A549 (cell line): ENCODE measurements around the gene ISOC1. TPM values are rescaled to one million over a fixed set of nuclear protein-coding genes. Genes with fewer than 3 reads are reported as not detected.
A peak's percentile ranks its signal among the peaks of the same experiment; 100 is the strongest.

ENCODE experiments used
- ATAC-seq, 2 experiments: fragments of 200-7000 bp in 1 of 2; fragments of >200 bp in 1 of 2; cut with Nextera tagmentation in 1 of 2; cut with Tn5 transposase in 1 of 2; 3 replicates each; pipeline versions ENCODE4 v1.8.0 to v1.9.1; 2018 to 2020; ENCODE audit warnings: mild to moderate bottlenecking in 1 of 2, moderate library complexity in 1 of 2
- CTCF ChIA-PET: fragments of 300-600 bp; sonication (Branson Sonifier 250); formaldehyde crosslinking; extraction: SDS; loops from one replicate; lab custom pipeline; 2021; ENCODE audit warnings: antibody characterized with exemption, inconsistent platforms; lab: Yijun Ruan, JAX
- POLR2A ChIA-PET: fragments of 350-600 bp; formaldehyde crosslinking; extraction: SDS; loops from one replicate; lab custom pipeline; 2021; ENCODE audit warnings: antibody characterized with exemption, inconsistent platforms; lab: Yijun Ruan, JAX
- DNase-seq, 2 experiments: peaks; one replicate each; pipeline versions ENCODE4 v3.0.0 to v3.0.0-alpha.2; 2011 to 2016; ENCODE audit warnings: low read depth in 1 of 2, low spot score in 1 of 2
- FAIRE-seq: peaks from 2 replicates; lab custom pipeline; 2011; peaks lifted over from hg19 to GRCh38; lab: Jason Lieb, UNC
- H3K27ac ChIP-seq, 2 experiments: fragments of >200 bp; sonication (Bioruptor Twin); formaldehyde crosslinking; 3 replicates each; pipeline ENCODE4 v1.5.1; 2016 to 2017
- H3K4me1 ChIP-seq: fragments of >200 bp; sonication (Bioruptor Twin); formaldehyde crosslinking; 3 replicates; pipeline ENCODE4 v1.6.1; 2016
- H3K4me2 ChIP-seq: fragments of >200 bp; sonication (Bioruptor Twin); formaldehyde crosslinking; 3 replicates; pipeline ENCODE4 v1.6.1; 2016
- H3K4me3 ChIP-seq: fragments of >200 bp; sonication (Bioruptor Twin); formaldehyde crosslinking; 3 replicates; pipeline ENCODE4 v1.5.1; 2016
- H3K9me3 ChIP-seq: fragments of >200 bp; sonication (Bioruptor Twin); formaldehyde crosslinking; 3 replicates; pipeline ENCODE4 v1.6.1; 2016
- ATOH8 ChIP-seq: fragments of 250-450 bp; sonication (Bioruptor Pico); IDR thresholded peaks from 2 replicates; pipeline ENCODE4 v1.5.0; 2020; ENCODE audit warnings: low read depth, mild to moderate bottlenecking, moderate library complexity
- CHD2 ChIP-seq: fragments of 150-350 bp; IDR thresholded peaks from 2 replicates; pipeline ENCODE4 v1.6.1; 2014; ENCODE audit warnings: low read length; ENCODE audit not compliant: partially characterized antibody
- CTCF ChIP-seq: fragments of >200 bp; sonication (Bioruptor Twin); formaldehyde crosslinking; IDR thresholded peaks from 3 replicates; pipeline ENCODE4 v1.5.1; 2016
- EHF ChIP-seq: fragments of 250-450 bp; sonication (Bioruptor Pico); IDR thresholded peaks from 2 replicates; pipeline ENCODE4 v1.5.0; 2020; ENCODE audit warnings: mild to moderate bottlenecking
- EHMT2 ChIP-seq: fragments of 200-600 bp; sonication (generic); IDR thresholded peaks from 2 replicates; pipeline ENCODE4 v1.6.1; 2016; ENCODE audit warnings: antibody characterized with exemption, low read depth, mild to moderate bottlenecking, moderate library complexity
- EP300 ChIP-seq, 2 experiments: fragments of >200 bp; sonication (Bioruptor Twin); formaldehyde crosslinking; IDR thresholded peaks; 2 replicates in 1 of 2; 3 replicates in 1 of 2; pipeline ENCODE4 v1.6.1; 2016 to 2017
- FOSL2 ChIP-seq, 2 experiments: fragments of 450-650 bp in 1 of 2; fragments of >200 bp in 1 of 2; sonication (Bioruptor Twin) in 1 of 2; formaldehyde crosslinking; IDR thresholded peaks; 2 replicates each; pipeline versions ENCODE4 v1.5.0 to v1.6.1; 2016 to 2020; ENCODE audit warnings: mild to moderate bottlenecking in 1 of 2, moderate library complexity in 1 of 2
- HDAC2 ChIP-seq: fragments of 200-600 bp; sonication (generic); IDR thresholded peaks from 2 replicates; pipeline ENCODE4 v1.6.1; 2016
- JUN ChIP-seq, 2 experiments: fragments of >200 bp; sonication (Bioruptor Twin); formaldehyde crosslinking; IDR thresholded peaks; 2 replicates in 1 of 2; 3 replicates in 1 of 2; pipeline ENCODE4 v1.6.1; 2016 to 2017
- MAFK ChIP-seq: fragments of 450-650 bp; IDR thresholded peaks from 2 replicates; pipeline ENCODE4 v1.6.1; 2014; ENCODE audit not compliant: partially characterized antibody
- MYC ChIP-seq: IDR thresholded peaks from 2 replicates; pipeline ENCODE4 v1.6.1; 2012; ENCODE audit warnings: mild to moderate bottlenecking, inconsistent platforms, low read length, improper control_type of control experiment, borderline replicate concordance
- PBX3 ChIP-seq: IDR thresholded peaks from 2 replicates; pipeline ENCODE4 v1.6.1; 2012
- POLR2A ChIP-seq: IDR thresholded peaks from 2 replicates; pipeline ENCODE4 v1.6.1; 2012; ENCODE audit warnings: mild to moderate bottlenecking, low read length
- RAD21 ChIP-seq, 2 experiments: fragments of >200 bp in 1 of 2; sonication (Bioruptor Twin) in 1 of 2; formaldehyde crosslinking in 1 of 2; IDR thresholded peaks in 1 of 2; conservative IDR thresholded peaks in 1 of 2; 2 replicates in 1 of 2; 3 replicates in 1 of 2; pipeline ENCODE4 v1.6.1; 2012 to 2018; ENCODE audit warnings: inconsistent platforms in 1 of 2
- SREBF2 ChIP-seq: fragments of 450-650 bp; IDR thresholded peaks from 2 replicates; pipeline ENCODE4 v1.6.1; 2014; ENCODE audit warnings: mild to moderate bottlenecking, moderate library complexity
- WGBS: methylation state at CpG from one replicate; pipeline ENCODE4 v1.1.6; 2017; ENCODE audit errors: missing lambda C conversion rate; 5-methylcytosine and 5-hydroxymethylcytosine counted together
- polyA minus RNA-seq: library from RNA; depleted of rRNA, polyadenylated mRNA; stranded (reverse); fragments of >200 nt; gene quantifications from 2 replicates; pipeline ENCODE4 v1.2.3, GENCODE V29; 2011; rRNA and poly(A)+ RNA removed
- polyA plus RNA-seq, 4 experiments: library from polyadenylated mRNA; depleted of rRNA in 3 of 4; stranded (reverse); fragments of >200 nt; fragmentation: RNase III in 1 of 4; extraction: RNeasy Plus Mini Kit Qiagen cat#74134 plus additional on column Dnase treatment in 1 of 4; gene quantifications; 2 replicates in 3 of 4; 3 replicates in 1 of 4; pipeline ENCODE4 v1.2.3, GENCODE V29; 2011 to 2017
- TF ChIP-seq, protein P1 (sequence below): IDR thresholded peaks from 2 replicates; pipeline ENCODE4 v1.6.1; 2012; ENCODE audit warnings: low read depth, borderline replicate concordance
- TF ChIP-seq, protein P2 (sequence below): fragments of >200 bp; sonication (Bioruptor Twin); formaldehyde crosslinking; IDR thresholded peaks from 3 replicates; pipeline ENCODE4 v1.6.1; 2016
- TF ChIP-seq, protein P3 (sequence below): IDR thresholded peaks from 2 replicates; pipeline ENCODE4 v1.6.1; 2012
- TF ChIP-seq, protein P4 (sequence below): fragments of 200-600 bp; sonication (generic); IDR thresholded peaks from 2 replicates; pipeline ENCODE4 v1.6.1; 2016; ENCODE audit warnings: antibody characterized with exemption, mild to moderate bottlenecking, moderate library complexity

Gene ISOC1
- polyA plus RNA-seq (2011; rRNA removed) (25.6 and 31.6 TPM in 2 replicates), polyA plus RNA-seq (2017; fragmentation: RNase III; extraction: RNeasy Plus Mini Kit Qiagen cat#74134 plus additional on column Dnase treatment) (15.5 to 17.8 TPM (median 17.3 TPM) in 3 replicates), polyA minus RNA-seq (11.8 and 12.4 TPM in 2 replicates)
- polyA plus RNA-seq (2012; cell fraction: cytosol; rRNA removed): 14.1 and 17.3 TPM in 2 replicates
- polyA plus RNA-seq (2012; cell fraction: nucleus; rRNA removed): 6.8 and 10.3 TPM in 2 replicates

DNA sequence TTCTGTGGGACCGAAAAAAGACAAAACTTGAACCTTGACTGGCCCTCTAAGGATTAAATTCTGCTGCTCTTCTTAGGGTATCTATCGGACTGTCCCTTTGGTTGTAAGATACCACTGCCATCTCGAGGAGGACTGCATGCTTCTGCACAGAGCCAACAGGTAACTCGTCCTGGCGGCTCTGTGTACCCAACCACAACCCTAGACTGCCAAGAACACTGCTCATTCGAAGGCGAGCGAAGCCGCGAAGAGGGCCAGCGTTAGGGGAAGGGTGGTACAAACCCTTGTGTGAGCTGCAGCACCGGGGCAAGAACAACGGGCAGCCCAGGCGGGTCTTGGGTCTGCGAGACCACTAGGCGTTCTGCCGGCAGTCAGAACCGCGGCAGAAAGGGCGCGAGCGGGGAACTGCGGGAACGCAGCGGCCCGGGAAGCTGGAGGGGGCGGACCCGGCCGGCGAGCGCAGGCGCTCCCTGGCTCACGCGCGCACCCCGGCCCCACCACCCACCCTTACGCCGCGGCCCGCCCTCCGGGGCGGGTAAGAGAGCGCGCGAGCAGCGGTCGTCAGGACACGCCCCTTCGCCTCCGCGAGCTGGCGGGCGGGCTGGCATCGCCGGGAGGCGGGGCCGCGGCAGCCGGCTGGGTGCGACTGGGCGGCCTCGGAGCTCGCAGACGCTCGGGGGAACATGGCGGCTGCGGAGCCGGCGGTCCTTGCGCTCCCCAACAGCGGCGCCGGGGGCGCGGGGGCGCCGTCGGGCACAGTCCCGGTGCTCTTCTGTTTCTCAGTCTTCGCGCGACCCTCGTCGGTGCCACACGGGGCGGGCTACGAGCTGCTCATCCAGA is at the start of gene ISOC1:
Gene ISOC1, plus strand, starts transcription at position 663 of the 837 bp plus-strand sequence. Its CDS starts 18 bp downstream, at position 681.
- Histone ChIP-seq H3K4me2 (peak within 1 kb of the TSS; percentile 94), H3K9me3 (no peaks in the 10 kb centered on the region), H3K4me1 (peaks cover 5% of the 10 kb centered on the region; the same call in 2 of the 3 replicates), H3K4me3 (peak within 1 kb of the TSS; percentile 83), H3K27ac (peak within 1 kb of the TSS; percentile 84 to 92)
- POLR2A ChIA-PET: interaction anchor here (0.6 to 1.1 kb wide), 3 partner anchors 9 to 189 kb away, joined by 3 read pairs; no protein-coding TSS in a partner anchor
- CTCF ChIA-PET: interaction anchor here (0.7 to 3.5 kb wide), 6 partner anchors 13 to 1563 kb away, joined by 3 to 9 read pairs (median 4); no protein-coding TSS in a partner anchor
- WGBS: 6% methylated on average over 20 of the region's 87 CpGs
- no peak for FAIRE-seq
- TF ChIP-seq FOSL2 (IDR thresholded peaks at IDR 0.05) (no peak), FOSL2 (CRISPR knock-in tag; IDR thresholded peaks at IDR 0.05) (no peak), RAD21 (conservative IDR thresholded peaks at IDR 0.05 in 1 of 2, IDR thresholded peaks at IDR 0.05 in 1 of 2) (peak in 1 of 2 experiments; percentile 15; a peak in 1 of 5 replicates), MYC (no peak), POLR2A (peak; percentile 76), JUN (IDR thresholded peaks at IDR 0.05) (peak; percentile 64 to 74; a peak in 3 of 5 replicates)
- TF ChIP-seq, protein P1, sequence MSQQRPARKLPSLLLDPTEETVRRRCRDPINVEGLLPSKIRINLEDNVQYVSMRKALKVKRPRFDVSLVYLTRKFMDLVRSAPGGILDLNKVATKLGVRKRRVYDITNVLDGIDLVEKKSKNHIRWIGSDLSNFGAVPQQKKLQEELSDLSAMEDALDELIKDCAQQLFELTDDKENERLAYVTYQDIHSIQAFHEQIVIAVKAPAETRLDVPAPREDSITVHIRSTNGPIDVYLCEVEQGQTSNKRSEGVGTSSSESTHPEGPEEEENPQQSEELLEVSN: peak; percentile 92
- TF ChIP-seq, protein P2, sequence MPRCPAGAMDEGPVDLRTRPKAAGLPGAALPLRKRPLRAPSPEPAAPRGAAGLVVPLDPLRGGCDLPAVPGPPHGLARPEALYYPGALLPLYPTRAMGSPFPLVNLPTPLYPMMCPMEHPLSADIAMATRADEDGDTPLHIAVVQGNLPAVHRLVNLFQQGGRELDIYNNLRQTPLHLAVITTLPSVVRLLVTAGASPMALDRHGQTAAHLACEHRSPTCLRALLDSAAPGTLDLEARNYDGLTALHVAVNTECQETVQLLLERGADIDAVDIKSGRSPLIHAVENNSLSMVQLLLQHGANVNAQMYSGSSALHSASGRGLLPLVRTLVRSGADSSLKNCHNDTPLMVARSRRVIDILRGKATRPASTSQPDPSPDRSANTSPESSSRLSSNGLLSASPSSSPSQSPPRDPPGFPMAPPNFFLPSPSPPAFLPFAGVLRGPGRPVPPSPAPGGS: peak; percentile 46; the same call in 1 of the 3 replicates
- TF ChIP-seq, protein P3, sequence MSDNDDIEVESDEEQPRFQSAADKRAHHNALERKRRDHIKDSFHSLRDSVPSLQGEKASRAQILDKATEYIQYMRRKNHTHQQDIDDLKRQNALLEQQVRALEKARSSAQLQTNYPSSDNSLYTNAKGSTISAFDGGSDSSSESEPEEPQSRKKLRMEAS: peak; percentile 73
- DNase-seq: peak; percentile 73 to 87
- ATAC-seq: peak; percentile 90 to 95

DNA sequence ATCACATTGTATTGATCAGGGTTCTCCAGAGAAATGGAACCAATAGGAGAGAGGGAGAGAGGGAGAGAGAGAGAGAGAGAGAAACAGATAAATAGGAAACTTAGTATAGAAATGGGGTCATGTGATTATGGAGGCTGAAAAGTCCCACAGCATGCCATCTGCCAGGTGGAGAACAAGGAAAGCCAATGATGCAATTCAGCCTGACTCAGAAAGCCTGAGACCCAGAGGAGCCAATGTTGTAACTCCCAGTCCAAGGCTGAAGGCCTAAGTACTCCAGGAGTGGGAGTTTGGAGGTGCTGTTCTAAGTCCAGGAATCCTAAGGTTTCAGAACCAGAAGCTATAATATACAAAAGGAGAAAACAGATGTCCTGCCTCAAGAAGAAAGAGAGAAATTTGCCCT is 48.4 kb upstream of the ISOC1 start:
- H3K27ac ChIP-seq: no peak overlapping the region
- H3K9me3 ChIP-seq: no peaks in the 10 kb centered on the region
- H3K4me2 ChIP-seq: no peak overlapping the region
- POLR2A ChIA-PET: no interaction called here
- CTCF ChIA-PET: no interaction called here
- no peaks in the 10 kb centered on the region for H3K4me1 ChIP-seq
- no peak overlapping the region for H3K4me3 ChIP-seq
- ATAC-seq: no peak
- no peak for FAIRE-seq
- DNase-seq: no peak
- TF ChIP-seq MAFK (no peak), CHD2 (no peak), EHMT2 (no peak), ATOH8 (CRISPR knock-in tag) (no peak), FOSL2 (IDR thresholded peaks at IDR 0.05) (no peak), FOSL2 (CRISPR knock-in tag; IDR thresholded peaks at IDR 0.05) (no peak), CTCF (no peak), PBX3 (no peak), MYC (no peak), HDAC2 (no peak), EHF (CRISPR knock-in tag) (no peak), SREBF2 (no peak), EP300 (IDR thresholded peaks at IDR 0.05) (no peak)
- TF ChIP-seq, protein P2: no peak
- TF ChIP-seq, protein P3: no peak
- TF ChIP-seq, protein P4, sequence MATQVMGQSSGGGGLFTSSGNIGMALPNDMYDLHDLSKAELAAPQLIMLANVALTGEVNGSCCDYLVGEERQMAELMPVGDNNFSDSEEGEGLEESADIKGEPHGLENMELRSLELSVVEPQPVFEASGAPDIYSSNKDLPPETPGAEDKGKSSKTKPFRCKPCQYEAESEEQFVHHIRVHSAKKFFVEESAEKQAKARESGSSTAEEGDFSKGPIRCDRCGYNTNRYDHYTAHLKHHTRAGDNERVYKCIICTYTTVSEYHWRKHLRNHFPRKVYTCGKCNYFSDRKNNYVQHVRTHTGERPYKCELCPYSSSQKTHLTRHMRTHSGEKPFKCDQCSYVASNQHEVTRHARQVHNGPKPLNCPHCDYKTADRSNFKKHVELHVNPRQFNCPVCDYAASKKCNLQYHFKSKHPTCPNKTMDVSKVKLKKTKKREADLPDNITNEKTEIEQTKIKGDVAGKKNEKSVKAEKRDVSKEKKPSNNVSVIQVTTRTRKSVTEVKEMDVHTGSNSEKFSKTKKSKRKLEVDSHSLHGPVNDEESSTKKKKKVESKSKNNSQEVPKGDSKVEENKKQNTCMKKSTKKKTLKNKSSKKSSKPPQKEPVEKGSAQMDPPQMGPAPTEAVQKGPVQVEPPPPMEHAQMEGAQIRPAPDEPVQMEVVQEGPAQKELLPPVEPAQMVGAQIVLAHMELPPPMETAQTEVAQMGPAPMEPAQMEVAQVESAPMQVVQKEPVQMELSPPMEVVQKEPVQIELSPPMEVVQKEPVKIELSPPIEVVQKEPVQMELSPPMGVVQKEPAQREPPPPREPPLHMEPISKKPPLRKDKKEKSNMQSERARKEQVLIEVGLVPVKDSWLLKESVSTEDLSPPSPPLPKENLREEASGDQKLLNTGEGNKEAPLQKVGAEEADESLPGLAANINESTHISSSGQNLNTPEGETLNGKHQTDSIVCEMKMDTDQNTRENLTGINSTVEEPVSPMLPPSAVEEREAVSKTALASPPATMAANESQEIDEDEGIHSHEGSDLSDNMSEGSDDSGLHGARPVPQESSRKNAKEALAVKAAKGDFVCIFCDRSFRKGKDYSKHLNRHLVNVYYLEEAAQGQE: no peak
- TF ChIP-seq, protein P1: no peak
